ENCODE measurements around the gene CCL17.

GRCh38 chr16:57381791-57382534 is 22.6 kb upstream of the CCL17 start:
- TF ChIP-seq, protein P1, sequence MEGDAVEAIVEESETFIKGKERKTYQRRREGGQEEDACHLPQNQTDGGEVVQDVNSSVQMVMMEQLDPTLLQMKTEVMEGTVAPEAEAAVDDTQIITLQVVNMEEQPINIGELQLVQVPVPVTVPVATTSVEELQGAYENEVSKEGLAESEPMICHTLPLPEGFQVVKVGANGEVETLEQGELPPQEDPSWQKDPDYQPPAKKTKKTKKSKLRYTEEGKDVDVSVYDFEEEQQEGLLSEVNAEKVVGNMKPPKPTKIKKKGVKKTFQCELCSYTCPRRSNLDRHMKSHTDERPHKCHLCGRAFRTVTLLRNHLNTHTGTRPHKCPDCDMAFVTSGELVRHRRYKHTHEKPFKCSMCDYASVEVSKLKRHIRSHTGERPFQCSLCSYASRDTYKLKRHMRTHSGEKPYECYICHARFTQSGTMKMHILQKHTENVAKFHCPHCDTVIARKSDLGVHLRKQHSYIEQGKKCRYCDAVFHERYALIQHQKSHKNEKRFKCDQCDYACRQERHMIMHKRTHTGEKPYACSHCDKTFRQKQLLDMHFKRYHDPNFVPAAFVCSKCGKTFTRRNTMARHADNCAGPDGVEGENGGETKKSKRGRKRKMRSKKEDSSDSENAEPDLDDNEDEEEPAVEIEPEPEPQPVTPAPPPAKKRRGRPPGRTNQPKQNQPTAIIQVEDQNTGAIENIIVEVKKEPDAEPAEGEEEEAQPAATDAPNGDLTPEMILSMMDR (IDR thresholded peaks at IDR 0.05; ENCODE audit: low read depth, low read length): no peak
- TF ChIP-seq EZH2phosphoT487 (IDR thresholded peaks at IDR 0.05; ENCODE audit: low read depth): no peak
